Mammary epithelial cell (primary cell): ENCODE data around the gene PIK3AP1.

Experiments
- CTCF ChIP-seq, 2 donors: IDR thresholded peaks in 1 of 2; conservative IDR thresholded peaks in 1 of 2; 2 replicates each; pipeline ENCODE4 v1.5.1; 2011 to 2012; ENCODE audit warnings: inconsistent platforms in 2 of 2, low read length in 2 of 2, mild to moderate bottlenecking in 2 of 2, control low read depth in 1 of 2, low read depth in 1 of 2; ENCODE audit not compliant: insufficient read depth in 1 of 2; ENCODE audit errors: extremely low read depth in 1 of 2
- EZH2 ChIP-seq: IDR thresholded peaks from 2 replicates; pipeline ENCODE4 v1.6.1; 2012; ENCODE audit warnings: low read length, inconsistent platforms, borderline replicate concordance

- TF ChIP-seq CTCF (conservative IDR thresholded peaks at IDR 0.05 in 1 of 2, IDR thresholded peaks at IDR 0.05 in 1 of 2; ENCODE audit: extremely low read depth in 1 of 2, insufficient read depth in 1 of 2, low read depth in 1 of 2, low read length in 2 of 2) (peak in 1 of 2 donors; percentile 0), EZH2 (no peak)
Measured at GRCh38 chr10:96643920-96644319, 76.4 kb downstream of the PIK3AP1 start.
